MM.1S (cell line): ENCODE results near the gene MXI1.

Experiments
- EZH2 ChIP-seq: fragments of 300-600 bp; sonication (generic); optimal IDR thresholded peaks from 2 replicates; pipeline ENCODE3; 2017; ENCODE audit warnings: low read depth, mild to moderate bottlenecking, antibody characterized with exemption, low read length, mixed read lengths
- TF ChIP-seq, protein P1 (sequence below): fragments of 300-600 bp; sonication (generic); IDR thresholded peaks from 2 replicates; pipeline ENCODE4 v1.5.1; 2016; ENCODE audit warnings: antibody characterized with exemption, low read length, mixed read lengths

DNA sequence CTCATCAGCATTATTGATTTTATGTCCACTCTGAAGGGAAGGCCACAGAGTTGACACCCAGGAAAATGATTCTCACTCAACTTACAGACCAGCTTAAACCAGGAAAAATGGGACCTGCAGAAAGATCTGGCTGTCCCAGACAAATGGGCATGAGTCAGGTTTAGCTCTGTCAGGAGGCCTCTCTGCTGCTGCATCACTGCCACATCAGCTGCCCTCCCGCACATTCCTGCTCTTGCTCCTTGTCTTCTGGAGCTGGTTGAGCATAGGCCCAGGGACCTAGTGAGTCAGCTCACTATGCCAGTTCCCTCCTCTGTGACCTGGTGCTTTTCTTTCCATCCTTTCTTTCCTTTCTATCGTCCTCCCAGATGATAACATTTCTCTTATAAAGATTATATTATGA lies 116.1 kb downstream of the MXI1 start:
- no peak for TF ChIP-seq EZH2
- TF ChIP-seq, protein P1, sequence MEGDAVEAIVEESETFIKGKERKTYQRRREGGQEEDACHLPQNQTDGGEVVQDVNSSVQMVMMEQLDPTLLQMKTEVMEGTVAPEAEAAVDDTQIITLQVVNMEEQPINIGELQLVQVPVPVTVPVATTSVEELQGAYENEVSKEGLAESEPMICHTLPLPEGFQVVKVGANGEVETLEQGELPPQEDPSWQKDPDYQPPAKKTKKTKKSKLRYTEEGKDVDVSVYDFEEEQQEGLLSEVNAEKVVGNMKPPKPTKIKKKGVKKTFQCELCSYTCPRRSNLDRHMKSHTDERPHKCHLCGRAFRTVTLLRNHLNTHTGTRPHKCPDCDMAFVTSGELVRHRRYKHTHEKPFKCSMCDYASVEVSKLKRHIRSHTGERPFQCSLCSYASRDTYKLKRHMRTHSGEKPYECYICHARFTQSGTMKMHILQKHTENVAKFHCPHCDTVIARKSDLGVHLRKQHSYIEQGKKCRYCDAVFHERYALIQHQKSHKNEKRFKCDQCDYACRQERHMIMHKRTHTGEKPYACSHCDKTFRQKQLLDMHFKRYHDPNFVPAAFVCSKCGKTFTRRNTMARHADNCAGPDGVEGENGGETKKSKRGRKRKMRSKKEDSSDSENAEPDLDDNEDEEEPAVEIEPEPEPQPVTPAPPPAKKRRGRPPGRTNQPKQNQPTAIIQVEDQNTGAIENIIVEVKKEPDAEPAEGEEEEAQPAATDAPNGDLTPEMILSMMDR = no peak
